Inflammatory macrophage treated with lipopolysaccharide for 4 hours (primary cell): ENCODE data around the gene ASTN1.

Experiments used
- DNase-seq: peaks from one replicate; pipeline ENCODE4 v3.0.0-alpha.2; 2020

Gene ASTN1

DNA sequence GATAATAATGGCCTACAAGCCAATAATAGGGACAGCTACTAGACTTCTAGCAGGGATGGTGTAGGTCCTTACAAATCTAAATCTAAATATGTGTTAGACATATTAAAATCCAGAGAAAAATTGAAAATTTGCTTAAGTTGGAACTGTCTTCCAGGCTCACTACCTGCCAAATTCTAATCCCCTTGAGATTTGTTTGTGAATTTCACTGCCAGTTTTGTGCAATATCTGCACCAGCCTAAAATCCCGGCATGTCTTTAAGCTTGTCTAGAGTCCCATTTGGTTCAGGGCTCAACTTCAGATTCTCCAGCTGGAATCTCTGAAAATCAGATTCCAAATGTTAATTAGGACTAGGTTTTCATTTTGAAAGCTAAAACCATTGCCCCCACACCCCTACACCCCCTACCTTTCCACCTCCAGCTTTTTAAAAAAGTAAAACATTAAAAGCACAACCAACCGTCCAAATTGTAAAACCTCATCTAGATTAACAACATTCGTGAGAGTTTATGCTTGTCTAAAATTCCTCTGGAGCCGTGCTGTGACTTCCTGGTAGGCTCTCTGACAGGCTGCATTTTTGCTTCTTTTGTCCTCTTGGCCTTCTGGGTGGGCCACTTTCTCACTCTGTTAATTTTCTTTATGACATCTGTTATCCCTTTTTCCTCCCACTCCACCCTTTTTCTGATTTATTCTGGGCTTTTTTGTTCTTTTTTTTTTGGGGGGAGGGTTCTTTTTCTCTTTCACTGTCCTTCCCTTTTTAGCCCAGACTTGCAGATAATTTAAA, 352.8 kb downstream of the ASTN1 start:
- no peak for DNase-seq

DNA sequence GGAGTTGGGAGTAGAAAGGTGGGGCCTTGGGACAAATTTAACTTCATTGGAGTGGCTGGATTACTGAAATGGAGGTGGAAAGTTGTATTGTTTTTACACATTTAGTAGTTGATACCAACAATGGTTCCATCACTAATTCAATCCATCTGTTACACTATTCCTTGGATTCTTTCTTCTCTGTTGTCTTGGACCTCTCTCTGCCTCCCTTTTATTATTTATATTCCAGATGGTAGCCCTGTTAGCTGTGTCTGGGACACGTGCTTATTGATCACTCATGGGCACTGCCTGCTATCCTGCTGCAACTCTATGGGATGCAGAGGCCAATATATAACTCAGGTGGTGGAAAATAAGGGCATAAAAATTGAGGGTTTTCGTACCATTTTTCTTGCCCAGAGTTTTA, 355.2 kb downstream of the ASTN1 start:
- no peak for DNase-seq
